GM18907 (cell line): Measurements from ENCODE around the gene KRT5.

Source experiments
- ATAC-seq: cut with Tn5 transposase; IDR thresholded peaks from one replicate; pipeline ENCODE4 v1.9.1; 2021; ENCODE audit warnings: mild to moderate bottlenecking, moderate library complexity; ENCODE audit not compliant: unreplicated experiment

Gene KRT5

DNA sequence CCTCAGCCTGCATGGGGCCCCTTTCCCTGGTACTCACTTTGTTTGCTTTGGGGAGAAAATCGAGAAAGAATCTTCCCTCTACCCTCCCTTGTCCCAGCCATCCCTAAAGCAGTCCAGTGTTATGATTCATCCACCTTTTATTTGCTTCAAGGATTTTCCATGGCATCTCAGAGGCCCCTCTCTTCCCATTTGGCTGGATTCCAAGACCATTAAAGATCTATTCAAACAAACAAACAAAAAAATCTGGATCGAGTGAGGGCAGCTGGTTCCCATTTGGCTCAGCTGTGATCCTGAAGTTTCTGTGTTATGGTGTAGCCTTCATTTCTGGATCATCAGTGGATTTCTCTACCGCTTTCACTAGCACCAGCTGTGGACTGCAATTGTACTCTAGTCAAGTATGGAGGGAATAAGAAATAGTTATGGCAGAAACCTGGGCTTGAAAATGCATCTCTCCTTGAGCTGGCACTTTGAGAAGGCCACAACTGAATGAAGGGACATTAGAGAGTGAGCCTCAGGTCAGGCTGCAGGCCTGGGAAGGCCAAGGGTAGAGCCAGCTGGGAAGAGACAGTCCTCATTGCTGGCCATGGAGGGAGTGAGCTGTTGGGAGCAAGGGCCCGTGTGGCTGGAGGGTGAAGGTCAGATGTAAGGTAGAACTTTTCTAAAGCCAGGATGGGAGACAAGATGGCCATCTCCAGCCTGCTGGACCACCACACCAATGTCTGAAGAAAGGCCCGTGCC is 19.1 kb upstream of the KRT5 start:
- ATAC-seq: no peak

DNA sequence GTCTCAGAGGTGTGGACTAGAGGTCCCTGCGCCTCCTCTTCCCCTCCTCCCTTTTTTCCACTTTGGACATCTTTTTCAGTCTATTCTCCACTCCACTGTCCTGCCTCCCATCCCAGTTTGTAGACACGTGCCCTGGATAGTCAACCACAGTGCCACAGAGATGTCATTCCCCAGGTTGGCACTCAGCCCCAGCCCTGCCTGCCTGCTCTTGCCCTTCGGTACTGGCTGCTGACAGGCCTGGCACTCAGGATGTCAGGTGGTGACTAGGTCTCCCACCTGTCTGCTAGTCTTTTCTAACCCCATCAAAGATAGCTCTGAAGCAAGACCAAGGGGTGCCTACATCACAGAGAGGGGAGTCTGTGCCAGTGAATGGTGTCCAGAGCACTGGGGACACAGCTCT is 16.9 kb upstream of the KRT5 start:
- ATAC-seq: no peak

DNA sequence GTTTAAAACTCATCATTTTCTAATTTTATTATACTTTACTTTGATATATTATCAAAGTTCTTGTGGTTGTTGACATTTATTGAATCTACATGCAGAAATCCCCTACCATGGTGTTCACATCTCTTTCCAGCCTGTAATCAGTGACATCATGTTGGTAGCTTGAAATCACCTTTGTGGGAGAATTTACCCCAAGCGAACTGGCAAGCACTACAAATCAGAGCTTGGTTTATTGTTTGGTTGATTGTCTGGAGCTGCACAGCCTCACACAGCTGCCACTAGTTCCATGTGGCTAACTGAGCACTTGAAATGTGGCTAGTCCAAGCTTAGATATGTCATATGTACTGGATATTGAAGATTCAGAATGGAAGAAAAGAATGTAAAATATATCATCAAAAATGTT is 15.4 kb upstream of the KRT5 start:
- ATAC-seq: no peak

DNA sequence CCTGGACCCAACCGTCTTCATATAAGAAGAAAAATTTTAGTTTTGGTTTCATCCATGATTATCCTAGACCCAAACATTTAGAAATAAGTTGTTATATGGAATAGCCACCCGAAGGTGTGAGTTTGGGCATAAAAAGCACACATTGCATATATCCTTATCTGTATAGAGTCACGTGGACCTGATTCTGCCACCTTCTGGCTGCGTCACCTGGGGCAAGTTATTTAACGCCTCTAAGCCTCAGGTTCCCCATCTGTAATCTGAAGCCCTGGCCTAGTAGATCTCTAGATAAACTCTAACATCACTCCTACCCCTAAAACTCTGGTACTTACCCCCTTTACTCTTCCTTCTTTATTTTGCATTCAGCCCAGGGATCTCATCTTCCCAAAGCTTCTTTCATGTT is 14.3 kb upstream of the KRT5 start:
- ATAC-seq: no peak

DNA sequence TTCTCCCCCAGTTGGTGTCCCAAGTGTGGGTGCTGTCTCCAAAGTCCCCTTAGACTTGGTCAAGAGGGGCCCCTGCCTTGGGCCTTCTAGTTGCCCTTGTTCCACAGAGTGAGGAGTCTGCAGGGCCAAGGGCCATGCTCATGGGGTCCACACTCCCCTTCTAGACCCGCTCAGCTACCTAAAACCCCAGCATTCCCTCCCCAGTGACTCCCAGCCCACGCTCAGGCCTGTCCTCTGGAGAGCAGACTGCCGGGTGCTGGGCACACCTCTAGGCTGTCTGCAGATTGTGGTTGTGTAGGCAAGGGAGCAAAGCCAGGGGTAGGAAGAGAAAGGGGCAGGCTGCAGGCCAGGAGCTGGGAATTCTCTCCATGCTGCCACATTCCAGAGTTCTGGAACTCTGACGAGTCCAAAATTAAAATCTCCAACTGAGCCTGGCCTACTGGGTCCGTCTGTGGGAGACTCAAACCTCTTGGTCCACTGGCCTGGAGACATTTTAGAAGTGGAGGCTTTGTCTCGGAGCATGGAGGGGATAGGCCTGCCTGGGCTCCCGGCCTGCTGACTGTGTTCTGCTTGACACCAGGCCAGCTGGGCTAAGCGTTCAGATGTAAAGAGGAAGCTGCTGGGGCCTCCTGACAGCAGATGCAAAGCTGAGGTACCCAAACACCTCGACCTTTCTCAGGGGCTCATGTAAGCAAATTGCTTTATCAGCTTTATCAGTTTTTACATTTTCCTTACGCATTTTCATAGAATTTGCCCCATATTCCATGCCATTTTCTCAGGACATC is 13.7 kb upstream of the KRT5 start:
- ATAC-seq: no peak

DNA sequence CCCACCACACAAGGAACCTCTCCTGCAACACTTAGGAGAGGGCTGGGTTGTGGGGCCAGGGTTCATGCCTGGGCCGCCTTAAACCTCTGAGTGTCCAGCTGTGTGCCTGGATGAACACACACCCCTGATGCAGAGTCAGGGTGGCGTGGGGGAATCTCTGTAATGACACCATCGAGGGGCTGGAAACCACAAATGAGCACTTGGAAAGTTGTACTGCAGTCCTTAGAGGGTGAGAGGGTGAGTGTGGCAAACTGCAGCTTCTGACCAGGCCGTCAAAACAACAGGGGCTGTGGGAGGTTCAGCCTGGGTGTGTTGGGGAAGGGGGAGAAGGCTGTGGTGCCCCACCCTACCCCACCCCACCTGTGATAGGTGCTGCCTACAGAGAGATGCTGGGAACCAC is 12.4 kb upstream of the KRT5 start:
- no peak for ATAC-seq

DNA sequence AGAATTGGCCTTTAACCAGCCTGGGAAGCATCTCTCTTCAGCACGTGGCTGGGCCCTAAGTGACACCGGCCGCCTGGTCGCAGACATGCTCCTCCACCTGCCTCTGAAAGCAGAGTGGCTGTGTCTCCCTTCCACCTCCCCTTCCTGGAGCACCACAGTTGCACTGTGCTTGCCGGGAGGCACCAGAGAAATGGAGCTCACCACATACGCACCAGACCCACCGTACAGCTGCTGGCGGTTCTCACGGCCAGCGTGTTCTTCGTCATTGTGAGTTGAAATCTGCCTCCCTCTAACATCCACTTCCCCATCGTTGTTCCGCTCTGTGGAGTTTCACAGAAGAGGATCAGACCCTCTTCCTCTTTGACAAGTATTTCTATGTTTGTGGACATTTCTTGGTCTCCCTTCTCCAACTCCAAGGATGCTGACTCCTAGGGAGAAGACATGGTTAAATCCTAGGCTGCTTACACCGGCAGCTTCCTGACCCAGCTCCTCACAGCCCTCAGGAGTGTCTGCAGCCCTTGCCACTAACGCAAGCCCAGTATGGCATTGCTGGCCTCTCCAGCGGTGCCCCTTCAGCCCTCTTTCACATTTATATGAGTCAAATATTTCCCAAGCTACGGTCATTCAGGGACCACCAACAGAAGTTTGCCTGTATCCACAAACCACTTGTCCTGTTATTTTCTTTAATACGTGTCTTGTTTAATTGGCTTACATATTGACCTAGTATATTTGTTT is 11.5 kb upstream of the KRT5 start:
- ATAC-seq: no peak

DNA sequence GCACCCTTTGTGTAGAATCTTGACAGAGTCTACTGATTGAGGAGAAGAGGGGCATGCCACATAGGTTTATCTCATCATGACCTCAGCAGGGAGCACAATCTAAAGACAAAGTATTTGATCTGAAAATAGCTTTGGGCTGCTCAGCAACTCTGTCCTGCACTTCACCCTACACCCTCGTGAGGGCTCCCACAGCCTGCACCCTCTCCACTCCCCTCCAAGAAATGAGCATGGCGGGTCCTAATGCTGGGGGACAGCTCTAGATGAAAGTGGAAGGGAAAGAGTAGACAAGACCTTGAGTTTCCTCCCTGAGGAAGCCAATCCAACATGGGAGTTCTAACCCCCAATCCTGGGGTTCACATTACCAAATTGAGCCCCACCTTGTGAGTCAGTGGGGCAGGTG is 10.7 kb upstream of the KRT5 start:
- ATAC-seq: no peak

DNA sequence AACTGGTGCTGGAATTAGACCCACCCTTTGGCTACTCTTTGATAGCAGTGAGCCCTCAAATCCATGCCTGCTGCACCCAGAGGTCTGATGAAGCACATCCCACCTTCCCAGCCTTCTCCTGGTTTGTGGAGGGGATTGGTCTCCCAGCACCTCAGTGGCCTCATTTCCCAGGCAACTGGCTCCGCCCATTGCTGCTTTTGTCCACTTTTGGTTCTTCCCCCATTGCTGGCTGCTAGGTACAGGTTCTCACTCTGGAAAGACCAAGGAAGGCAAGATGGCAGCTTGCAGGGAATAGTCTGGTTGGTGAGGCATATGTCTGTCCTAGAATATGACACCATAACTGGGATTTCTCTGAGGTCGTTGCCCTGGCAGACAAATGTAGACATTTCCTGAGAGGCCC is 10.2 kb upstream of the KRT5 start:
- ATAC-seq: no peak

DNA sequence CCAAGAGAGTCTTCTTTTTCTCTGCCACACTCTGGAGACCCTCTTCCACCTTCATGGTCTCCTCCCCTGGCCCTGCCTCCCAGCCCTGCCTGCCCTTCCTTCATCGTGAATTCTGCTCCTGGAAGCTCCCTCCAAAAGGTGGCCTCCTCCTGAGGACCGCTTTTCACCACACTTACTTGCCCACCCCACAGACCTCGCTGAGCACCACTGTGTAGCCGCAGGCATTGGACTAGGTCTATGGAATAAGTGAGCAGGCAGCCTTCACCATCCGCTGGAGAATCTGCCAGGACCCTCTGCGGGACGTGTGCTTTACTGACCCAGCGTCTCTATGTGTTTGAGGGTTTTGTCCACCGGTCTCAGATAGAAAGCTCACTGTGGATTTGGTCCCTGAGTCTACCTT is 9.7 kb upstream of the KRT5 start:
- ATAC-seq: no peak

DNA sequence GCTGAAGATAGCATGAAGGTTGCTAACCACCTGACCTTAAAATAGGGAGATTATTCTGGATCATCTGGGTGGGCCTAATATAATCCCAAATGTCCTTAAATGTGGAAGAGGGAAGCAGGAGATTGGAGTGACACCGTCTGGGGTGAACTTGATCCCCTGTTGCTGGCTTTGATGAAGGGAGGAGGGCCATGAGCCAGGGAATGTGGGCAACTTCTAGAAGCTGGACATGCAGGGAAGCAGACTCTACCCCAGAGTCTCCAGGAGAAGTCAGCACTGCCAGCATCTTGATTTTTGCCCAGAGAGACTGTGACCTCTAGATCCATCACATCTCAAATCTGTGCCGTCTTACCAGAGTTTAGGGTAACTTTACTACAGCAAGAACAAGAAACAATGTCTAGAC is 9.2 kb upstream of the KRT5 start:
- ATAC-seq: no peak

DNA sequence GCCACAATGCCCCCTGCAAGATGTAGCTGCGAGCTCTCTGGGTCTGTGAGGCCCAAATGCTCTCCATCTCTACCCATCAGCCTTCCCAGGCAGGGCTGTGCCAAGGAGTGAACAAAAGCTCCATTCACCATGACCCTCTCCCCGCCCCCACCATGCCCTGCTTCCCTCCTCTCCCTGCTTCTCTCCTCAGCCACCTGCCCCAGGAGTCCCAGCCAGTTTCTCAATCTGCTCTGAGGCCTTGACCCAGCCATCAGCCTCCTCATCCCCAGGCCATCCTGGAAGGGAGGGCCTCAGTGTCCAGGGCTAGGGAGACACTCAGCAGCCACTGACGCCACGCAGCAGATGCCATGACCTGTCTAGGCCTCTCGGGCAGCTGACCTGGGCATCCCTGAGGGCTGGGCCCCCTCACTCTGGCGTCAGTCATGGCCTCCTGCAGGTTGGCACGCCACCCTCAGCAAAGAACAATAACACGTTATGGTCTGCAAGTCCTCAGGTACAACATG is 8.5 kb upstream of the KRT5 start:
- no peak for ATAC-seq

DNA sequence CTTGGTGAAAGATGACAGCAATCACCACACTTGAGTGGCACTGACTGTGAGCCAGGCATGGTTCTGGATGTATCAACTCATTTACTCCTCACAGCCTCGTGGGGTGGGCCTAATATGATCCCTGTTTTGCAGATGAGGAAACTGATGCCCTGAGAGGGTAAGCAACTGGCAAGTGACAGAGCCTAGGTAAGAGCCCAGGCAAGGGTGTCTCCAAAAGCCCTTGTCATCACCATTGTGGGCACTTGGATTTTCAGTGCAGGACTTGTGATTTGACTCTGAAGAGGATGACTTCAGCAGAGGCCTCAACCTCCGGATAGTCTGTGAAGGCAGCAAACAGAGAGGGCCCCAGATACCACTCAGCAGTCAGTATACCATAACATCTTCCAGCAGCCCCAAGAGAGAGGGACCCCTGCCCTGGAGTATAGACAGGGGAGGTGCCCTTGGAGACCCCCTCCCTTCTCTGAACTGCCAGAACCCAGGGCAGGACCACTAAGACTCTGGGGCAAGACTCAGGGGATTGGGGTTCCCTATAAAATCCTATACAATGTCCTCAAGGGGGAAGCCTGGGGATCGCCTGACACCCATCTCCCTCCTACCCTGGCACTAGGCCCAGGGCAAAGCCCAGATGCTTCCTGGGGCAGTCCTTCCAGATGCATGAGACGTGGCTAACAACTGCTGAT is 7.1 kb upstream of the KRT5 start:
- no peak for ATAC-seq

DNA sequence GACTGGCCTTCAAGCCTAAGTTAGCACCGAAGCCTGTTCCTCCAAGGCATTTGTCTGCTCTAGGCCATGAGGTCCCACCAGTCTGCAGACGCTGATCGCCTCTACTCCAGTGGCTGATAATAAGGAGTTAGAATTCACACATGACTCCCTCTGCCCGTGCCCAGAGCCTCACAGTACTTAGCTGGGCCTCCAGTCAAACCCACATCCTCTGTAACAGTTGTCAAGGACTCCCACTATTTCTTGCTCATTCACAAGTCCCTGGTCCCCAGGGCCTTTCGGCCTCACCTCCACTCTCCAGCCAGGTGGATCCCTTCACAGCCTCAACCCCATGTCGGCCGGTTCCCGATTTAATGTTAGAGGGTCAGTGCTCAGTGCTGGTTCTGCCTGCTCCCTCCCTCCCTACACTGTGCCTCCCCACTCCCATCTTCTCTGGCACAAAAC is 6.3 kb upstream of the KRT5 start:
- no peak for ATAC-seq

DNA sequence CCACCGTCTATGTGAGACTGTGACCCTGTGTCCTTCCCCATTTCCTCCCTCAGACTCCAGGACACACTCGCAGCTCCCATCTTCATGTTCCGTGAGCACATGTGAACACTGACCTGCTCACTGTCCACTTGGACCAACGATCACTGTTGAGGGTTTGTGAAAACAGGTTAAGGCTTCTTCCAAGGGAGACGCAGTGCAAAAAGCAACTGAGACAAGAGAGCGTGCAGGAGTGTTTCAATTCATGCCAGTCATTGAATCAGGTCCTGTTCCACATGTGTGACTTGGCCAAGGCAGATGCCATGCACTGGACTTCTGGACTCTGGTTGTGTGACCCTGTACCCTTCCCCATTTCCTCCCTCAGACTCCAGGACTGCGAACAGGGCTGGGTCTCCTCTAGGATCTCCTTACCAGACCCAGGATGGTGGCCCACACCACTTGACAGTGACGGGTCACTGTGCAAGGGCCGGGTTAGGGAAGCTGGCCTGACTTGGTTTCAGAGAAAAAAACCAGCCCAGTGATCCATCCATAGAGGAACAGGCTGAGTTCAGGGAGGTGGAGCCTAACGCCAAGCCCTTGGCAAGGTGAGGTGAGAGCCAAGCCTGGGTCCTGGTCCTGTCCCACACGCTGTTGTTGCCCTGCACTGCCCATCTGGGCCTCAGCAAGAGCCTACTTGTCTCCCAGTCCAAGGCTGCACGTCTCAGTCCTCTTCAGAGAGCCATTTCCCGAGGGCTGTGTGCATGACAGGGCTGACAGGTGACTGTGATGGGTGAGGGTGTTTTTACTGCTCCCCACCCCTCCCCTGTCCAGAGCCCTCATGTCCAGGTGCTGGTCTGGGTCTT is 5.7 kb upstream of the KRT5 start:
- no peak for ATAC-seq

DNA sequence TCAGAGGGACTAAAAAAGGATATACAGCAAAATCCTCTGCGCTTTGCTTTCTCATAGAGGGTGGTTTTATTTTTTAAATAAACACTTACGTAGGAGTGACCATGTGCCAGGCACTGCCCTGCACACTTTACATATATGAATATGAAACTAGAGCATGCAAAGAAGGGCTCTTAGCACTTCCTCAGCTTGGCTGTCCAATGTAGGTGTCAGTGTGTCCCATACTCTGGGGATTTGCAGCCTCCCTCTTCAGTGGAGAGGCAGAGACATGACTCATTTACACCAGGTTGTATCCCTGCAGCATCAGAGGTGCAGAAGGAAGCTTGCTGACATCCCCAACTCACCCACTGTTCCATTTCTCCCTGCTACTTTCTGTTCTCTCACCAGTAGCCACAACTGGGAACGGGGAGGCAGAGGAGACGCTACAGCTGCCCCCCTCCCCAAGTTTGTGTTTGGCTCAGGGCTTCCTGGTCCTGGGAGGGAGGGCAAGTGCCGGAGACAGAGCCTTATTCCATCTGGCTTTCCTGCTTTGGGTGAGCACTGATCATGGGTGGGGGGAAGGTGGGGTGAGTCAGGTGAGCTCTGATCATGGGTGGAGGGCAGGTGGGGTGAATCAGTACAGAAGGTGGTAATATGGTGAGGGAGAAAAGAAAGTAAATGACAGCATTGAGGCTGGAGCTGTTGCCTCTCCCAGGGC is 4.9 kb upstream of the KRT5 start:
- ATAC-seq: no peak

DNA sequence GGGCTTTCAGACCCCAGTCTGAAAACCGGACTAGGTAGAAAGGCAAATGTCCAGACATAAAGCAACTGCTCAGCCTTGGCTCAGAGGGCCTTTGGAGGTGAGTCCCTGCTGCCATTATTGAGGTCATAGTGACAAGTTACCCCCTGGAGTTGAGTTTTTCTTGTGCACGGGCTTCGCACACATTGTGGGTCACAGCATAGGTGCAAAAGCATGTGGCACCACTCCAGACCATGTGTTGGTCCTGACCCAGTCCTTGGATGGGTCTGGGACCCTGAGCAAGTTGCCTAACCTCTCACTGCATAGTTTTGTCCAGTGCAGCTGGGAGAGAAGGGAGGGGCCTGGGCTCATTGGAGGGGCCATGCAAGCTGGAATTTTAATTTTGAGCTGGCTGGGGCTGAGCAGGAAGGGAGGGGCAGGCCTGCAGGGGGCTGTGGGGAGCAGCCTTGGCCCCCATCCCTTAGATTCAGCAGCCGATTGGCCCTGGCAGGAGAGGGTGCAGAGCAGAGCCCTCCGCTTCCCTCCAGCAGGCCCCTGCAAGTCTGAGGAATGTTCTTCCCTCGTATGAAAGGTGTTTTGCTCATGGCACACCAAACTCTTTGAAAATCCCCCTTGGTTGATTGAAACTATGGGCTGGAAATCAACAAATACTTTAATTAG is 4.2 kb upstream of the KRT5 start:
- ATAC-seq: no peak

DNA sequence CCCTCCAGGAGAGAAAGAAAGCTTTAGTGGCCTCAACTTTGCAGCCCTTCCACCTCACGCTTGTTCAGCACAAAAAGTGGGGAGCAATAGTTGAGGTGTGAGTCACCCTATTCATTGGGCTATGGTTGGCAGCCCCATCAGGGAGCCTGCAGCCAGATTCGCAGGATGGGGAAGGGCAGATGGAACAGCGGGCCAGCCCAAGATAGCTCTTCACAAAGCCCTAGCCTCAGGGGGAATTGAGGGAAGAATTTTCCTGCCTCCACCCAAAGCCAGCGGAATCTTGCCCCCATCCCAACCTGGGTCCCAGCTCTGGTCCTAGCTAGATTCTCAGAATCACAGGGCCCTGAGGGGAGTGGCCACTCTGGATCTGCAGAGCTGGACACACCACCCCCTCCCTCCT is 3.6 kb upstream of the KRT5 start:
- ATAC-seq: no peak

DNA sequence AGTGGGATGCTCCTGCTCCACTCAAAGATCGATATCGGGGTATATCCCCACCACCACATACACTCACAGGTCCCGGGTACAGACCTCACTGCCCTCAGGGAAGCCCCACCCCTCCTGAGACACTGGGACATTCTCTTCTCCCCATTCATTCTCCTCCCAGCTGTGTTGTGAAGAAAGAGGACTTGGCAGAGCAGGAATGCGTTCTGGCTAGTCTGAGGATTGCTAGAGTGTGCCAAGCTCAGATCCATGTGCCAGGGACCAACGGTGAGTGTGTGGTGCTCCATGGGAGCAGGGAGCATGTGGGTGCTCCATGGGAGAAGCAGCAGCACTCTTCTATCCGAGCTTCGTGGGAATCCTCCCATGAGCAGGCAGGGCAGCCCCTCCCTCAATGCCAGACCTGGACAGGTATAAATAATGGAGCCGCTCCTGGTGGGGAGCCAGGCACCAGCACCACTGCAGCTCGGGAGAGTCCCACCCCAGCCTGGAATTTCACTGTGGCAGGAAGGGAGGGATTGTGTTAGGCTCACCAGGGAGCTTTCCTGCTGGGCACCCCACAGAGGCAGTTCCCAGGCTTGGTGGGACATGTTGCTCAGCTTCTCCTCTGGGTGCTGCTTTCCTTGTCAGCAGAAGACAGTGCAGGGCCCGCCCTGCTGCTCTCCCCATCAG is 2.3 kb upstream of the KRT5 start:
- ATAC-seq: no peak
